GM12878 (cell line): ENCODE measurements around the gene ETV7. TPM values are rescaled to one million over a fixed set of nuclear protein-coding genes. Genes with fewer than 3 reads are reported as not detected.

Experiments used
- BCL3 ChIP-seq: IDR thresholded peaks from 2 replicates; pipeline ENCODE4 v1.6.1; 2011; ENCODE audit warnings: borderline replicate concordance, low read depth, mild to moderate bottlenecking, moderate library complexity, low read length; ENCODE audit not compliant: insufficient read depth, poor library complexity, severe bottlenecking
- HCFC1 ChIP-seq: fragments of 150-350 bp; IDR thresholded peaks from 2 replicates; pipeline ENCODE4 v1.6.1; 2014; ENCODE audit warnings: low read length
- IKZF1 ChIP-seq: fragments of 450-650 bp; conservative IDR thresholded peaks from 2 replicates; pipeline ENCODE4 v1.6.1; 2017; ENCODE audit warnings: antibody characterized with exemption, mild to moderate bottlenecking
- IRF5 ChIP-seq: fragments of 450-650 bp; IDR thresholded peaks from 2 replicates; pipeline ENCODE4 v1.6.1; 2017; ENCODE audit warnings: borderline replicate concordance
- KDM1A ChIP-seq: fragments of 200-600 bp; sonication (generic); IDR thresholded peaks from 2 replicates; pipeline ENCODE4 v1.6.1; 2016; ENCODE audit warnings: borderline replicate concordance
- NFIC ChIP-seq: IDR thresholded peaks from 2 replicates; pipeline ENCODE4 v1.6.1; 2012; ENCODE audit warnings: low read depth, mild to moderate bottlenecking, inconsistent platforms, low read length, moderate library complexity
- PAX8 ChIP-seq: fragments of 450-650 bp; IDR thresholded peaks from 2 replicates; pipeline ENCODE4 v1.6.1; 2017; ENCODE audit warnings: mild to moderate bottlenecking, moderate library complexity
- RAD21 ChIP-seq: IDR thresholded peaks from 2 replicates; pipeline ENCODE4 v1.6.1; 2011; ENCODE audit warnings: mild to moderate bottlenecking, low read depth, low read length, moderate library complexity; ENCODE audit not compliant: insufficient read depth
- TCF12 ChIP-seq: IDR thresholded peaks from 2 replicates; pipeline ENCODE4 v1.6.1; 2011; ENCODE audit warnings: low read depth, mild to moderate bottlenecking, low read length
- YY1 ChIP-seq: IDR thresholded peaks from 2 replicates; pipeline ENCODE4 v1.6.1; 2011; ENCODE audit warnings: low read depth, mild to moderate bottlenecking, low read length
- ZBED1 ChIP-seq: IDR thresholded peaks from 2 replicates; pipeline ENCODE4 v1.6.1; 2016; ENCODE audit warnings: borderline replicate concordance
- ZBTB11 ChIP-seq: fragments of 450-650 bp; formaldehyde crosslinking; IDR thresholded peaks from 2 replicates; pipeline ENCODE4 v1.5.0; 2022; ENCODE audit warnings: mild to moderate bottlenecking, missing genetic modification characterization
- ZBTB4 ChIP-seq: fragments of 450-650 bp; formaldehyde crosslinking; IDR thresholded peaks from 2 replicates; pipeline ENCODE4 v1.4.0; 2022; ENCODE audit warnings: mild to moderate bottlenecking, moderate library complexity
- polyA plus RNA-seq, 11 experiments: library from polyadenylated mRNA; depleted of rRNA in 4 of 11; unstranded in 6 of 11; stranded (reverse) in 5 of 11; fragments of >200 nt; fragmentation: Nextera tagmentation in 4 of 11; fragmentation: Illumina TruSeq in 1 of 11; extraction: Ambion mirVana in 4 of 11; extraction: Trizol in 1 of 11; gene quantifications; 1 replicate in 1 of 11; 2 replicates in 10 of 11; pipeline versions ENCODE4 v1.2.1 to v1.2.3, GENCODE V29; 2011 to 2016; ENCODE audit warnings: inconsistent platforms in 2 of 11, missing spikeins in 2 of 11, low read depth in 1 of 11
- total RNA-seq, 4 experiments: library from RNA; depleted of rRNA in 3 of 4; stranded (reverse); fragments of >200 nt in 3 of 4; fragmentation: Illumina TruSeq in 1 of 4; extraction: Trizol in 1 of 4; gene quantifications; 2 replicates each; pipeline versions ENCODE4 v1.2.1 to v1.2.3, GENCODE V29; 2013 to 2021
- TF ChIP-seq, protein P1 (sequence below): fragments of 450-650 bp; IDR thresholded peaks from 2 replicates; pipeline ENCODE4 v1.6.1; 2017; ENCODE audit warnings: low read depth, mild to moderate bottlenecking, moderate library complexity
- TF ChIP-seq, protein P2 (sequence below): fragments of 150-350 bp; IDR thresholded peaks from 2 replicates; pipeline ENCODE4 v1.6.1; 2014; ENCODE audit warnings: mild to moderate bottlenecking, low read depth, low read length

The ETV7 gene
- total and polyA plus RNA-seq, 10 of the 15 experiments (the other 5 are each of a cell fraction or from before 2014, with no cell fraction given), result 0.04 to 1.8 (median 1.3) TPM

DNA sequence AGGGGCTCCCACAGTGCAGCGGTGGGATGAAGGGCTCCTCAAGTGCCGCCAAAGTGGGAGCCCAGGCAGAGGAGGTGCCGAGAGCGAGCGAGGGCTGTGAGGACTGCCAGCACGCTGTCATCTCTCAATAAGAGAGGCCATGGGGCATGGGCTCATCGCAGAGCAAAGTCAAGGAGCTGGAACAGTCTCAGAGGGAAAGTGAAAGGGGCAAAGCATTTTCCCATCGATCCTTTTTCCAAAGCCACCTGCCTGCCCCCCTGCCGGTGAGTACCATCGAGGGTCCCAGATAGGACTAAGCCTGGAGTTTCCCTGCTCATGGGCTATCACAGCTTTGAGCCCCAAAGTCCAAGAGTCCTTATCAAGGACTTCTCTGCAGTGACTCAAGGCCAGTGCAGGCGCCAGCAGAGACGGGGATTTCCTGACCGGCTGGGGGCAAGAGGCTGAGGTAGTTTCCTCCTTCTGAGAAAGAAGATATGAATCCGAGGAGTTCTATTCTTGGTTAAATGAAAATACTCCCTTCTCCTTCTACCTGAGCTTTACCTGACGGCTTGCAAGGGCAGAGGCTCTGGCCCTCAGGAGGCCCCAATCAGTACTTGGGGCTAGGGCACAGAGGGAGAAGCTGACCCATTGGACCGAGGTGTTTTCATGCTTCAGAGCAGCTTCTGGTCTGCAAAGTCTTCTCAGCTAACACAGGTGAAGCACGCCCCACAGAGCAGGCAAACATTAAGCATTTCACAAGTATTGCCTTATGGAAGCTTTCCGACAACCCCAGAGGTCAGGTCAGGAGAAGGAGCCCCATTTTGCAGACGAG lies 22.6 kb downstream of the ETV7 start (continued):
- no peak for TF ChIP-seq ZBTB11
- no peak for TF ChIP-seq ZBED1
- TF ChIP-seq TCF12, result no peak
- TF ChIP-seq IRF5, result no peak
- TF ChIP-seq NFIC, result no peak
- no peak for TF ChIP-seq RAD21
- TF ChIP-seq IKZF1, result peak; percentile 77
- no peak for TF ChIP-seq HCFC1
- TF ChIP-seq YY1, result no peak
- no peak for TF ChIP-seq BCL3
- TF ChIP-seq, protein P1, sequence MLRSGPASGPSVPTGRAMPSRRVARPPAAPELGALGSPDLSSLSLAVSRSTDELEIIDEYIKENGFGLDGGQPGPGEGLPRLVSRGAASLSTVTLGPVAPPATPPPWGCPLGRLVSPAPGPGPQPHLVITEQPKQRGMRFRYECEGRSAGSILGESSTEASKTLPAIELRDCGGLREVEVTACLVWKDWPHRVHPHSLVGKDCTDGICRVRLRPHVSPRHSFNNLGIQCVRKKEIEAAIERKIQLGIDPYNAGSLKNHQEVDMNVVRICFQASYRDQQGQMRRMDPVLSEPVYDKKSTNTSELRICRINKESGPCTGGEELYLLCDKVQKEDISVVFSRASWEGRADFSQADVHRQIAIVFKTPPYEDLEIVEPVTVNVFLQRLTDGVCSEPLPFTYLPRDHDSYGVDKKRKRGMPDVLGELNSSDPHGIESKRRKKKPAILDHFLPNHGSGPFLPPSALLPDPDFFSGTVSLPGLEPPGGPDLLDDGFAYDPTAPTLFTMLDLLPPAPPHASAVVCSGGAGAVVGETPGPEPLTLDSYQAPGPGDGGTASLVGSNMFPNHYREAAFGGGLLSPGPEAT, result peak; percentile 91
- no peak for TF ChIP-seq PAX8
- no peak for TF ChIP-seq ZBTB4 (CRISPR knock-in tag)
- TF ChIP-seq, protein P2, sequence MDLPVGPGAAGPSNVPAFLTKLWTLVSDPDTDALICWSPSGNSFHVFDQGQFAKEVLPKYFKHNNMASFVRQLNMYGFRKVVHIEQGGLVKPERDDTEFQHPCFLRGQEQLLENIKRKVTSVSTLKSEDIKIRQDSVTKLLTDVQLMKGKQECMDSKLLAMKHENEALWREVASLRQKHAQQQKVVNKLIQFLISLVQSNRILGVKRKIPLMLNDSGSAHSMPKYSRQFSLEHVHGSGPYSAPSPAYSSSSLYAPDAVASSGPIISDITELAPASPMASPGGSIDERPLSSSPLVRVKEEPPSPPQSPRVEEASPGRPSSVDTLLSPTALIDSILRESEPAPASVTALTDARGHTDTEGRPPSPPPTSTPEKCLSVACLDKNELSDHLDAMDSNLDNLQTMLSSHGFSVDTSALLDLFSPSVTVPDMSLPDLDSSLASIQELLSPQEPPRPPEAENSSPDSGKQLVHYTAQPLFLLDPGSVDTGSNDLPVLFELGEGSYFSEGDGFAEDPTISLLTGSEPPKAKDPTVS, result no peak
- no peak for TF ChIP-seq KDM1A
